Limb (tissue), 2 donors: ENCODE results near the gene ARIH2.
A peak's percentile ranks its signal among the peaks of the same experiment; 100 is the strongest.

Experiments used
- DNase-seq, 2 donors: peaks; one replicate each; pipeline ENCODE4 v3.0.0-alpha.2; 2016; ENCODE audit errors: extremely low spot score in 2 of 2

Gene ARIH2

DNA sequence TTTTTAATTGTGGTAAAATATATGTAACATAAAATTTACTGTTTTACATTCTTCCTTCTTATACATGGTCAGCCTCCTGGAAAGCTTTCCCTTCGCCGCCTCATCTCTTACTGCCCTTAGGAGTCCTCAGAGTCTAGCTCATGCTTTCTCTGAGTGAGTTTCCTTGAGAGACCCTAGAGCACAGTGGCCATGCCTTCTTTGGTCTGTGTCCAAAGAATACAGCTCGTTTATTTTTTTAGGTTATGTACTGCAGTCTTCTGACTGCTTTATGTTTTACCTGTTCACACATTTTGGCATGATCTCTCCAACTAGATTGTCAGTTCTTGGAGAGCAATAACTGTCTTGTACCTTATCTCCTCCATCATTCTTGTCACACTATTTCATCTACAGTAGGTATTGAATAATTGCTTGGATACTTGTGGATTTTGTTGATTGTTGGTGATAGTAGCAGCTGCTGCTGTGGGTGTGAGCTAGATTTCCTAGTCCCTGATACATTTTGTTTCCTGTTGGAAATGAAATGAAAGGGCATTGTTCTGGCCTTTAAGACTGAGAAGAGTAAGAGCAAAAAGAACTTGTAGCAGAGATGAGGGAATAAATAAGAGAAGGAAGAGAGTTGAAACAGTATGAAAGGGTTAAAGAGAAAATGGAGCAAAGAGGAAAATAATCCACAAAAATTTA, 10.9 kb downstream of the ARIH2 start:
- no peak for DNase-seq

DNA sequence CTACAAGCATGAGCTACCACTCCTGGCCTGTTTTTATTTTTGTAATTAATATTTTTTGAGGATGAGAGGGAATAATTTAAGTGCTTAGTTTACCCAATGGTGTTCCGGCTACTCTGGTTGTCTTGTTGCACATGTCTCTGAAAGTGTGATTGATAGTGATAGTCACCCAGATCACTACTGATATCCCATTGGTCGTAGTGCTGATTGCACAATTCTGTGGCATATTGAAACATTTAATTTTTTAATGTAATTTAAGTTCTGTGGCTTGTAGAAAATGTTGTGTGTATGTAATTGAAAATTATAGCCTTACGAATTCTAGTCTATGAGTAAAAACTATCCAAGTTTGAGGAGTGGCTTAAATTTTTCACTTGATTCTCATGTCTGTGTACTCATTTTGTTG, 11.9 kb downstream of the ARIH2 start:
- no peak for DNase-seq

DNA sequence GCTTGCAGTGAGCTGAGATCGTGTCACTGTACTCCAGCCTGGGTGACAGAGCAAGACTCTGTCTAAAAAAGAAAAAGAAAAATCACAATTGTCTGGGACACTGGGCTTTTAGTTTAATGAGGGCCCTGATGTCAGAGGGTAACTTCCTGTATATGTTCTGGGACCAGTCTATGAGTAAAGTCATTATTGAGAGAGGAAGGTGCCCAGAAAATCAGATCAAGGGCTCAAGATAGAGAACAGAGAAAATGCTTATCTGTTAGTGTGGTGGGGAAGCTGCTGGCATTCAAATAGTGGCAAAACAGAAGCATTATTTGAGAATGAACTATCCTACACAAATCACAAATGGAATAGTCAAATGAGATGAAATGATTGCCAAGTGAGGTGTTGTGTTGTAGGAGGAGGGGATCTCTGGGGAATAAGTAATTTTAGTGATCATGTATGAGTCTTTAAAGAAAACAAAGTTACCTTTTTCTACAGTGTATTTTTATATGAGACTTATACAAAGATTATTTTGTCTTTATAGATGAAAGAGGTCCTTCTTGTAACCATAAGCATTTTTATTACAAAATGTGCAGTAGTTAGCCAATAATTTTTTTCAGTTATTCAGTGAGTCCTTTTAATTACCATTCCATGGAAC, 13.4 kb downstream of the ARIH2 start:
- no peak for DNase-seq

DNA sequence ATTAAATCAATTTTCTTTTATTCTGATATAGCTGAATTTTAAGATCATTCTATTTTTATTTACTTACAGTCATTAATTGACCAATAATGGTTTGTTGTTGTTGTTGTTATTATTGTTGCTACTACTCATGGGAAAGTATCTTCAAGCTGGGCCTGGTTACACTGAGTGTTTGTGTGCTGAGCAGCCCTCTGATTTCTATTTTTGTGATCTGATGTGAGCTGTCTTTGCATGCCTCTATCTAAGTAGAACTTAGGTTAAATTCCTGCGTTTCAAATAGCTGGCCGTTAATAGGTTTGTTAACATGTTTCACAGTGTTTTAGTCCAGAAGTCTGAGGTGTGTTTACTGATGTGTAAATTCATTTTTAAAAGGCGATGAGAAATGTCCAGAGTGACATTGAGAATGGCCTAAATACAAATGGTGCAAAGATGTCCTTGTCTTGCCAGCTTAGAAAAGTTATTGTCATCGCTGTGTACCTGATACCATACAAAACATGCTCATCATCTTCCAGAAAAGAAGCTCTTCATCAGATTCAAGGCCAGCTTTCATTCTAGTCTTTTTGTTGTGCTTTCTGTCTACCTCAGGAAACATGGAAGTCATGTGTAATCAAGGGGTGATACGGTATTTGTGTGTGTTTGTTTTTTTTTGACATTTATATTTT, 15.8 kb downstream of the ARIH2 start:
- DNase-seq: no peak

DNA sequence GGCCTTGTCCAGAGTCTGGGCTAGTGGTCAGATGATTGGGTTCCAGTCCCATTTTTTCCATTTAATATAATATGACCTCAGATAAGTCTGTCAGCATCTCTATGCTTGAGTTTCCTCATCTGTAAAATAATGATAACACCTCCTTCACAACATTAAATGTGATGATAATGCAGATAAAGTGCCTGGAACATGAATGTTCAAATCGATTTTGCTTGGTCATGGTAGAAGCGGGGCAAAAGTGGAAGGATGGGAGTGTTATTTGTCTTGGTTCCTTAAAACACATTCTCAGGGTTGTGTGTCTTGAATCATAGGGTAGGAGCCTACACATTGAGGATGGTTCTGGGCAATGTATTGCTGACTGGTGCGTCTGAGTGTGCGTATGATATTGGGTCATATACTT, 16.9 kb downstream of the ARIH2 start:
- no peak for DNase-seq

DNA sequence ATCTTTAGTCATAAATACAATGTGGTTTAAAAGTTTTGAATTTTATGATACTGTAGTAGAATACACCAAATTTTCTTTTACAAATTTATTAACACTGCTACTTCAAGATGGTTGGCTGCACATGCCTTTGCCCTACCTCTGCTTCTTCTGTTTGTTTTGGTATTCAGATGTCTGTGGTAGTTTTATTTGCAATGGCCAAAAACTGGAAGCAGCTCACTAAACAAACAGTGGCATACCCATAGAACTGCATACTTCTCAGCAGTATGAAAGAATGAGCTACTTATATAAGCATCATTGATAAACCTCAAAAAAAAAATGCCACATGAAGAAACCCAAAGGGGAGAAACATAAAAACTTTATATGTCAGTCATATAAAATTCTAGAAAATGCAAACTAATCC, 19.5 kb downstream of the ARIH2 start:
- DNase-seq: no peak

DNA sequence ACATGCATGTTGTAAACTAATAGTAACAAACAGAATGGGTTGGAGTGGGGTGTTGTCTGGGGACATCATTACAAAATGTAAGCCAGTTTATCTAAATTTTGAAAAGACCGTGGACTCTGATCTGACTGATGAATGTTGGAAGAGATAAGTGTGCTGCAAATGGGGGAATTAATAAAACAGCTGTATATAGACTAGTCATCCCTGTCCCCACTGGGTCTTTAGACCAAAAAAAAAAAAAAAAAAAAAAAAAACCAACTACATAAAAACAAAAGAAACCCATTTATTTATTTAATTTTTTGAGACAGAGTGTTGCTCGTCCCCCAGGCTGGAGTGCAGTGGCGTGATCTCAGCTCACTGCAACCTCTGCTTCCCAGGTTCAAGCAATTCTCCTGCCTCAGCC, 20.0 kb downstream of the ARIH2 start:
- no peak for DNase-seq

DNA sequence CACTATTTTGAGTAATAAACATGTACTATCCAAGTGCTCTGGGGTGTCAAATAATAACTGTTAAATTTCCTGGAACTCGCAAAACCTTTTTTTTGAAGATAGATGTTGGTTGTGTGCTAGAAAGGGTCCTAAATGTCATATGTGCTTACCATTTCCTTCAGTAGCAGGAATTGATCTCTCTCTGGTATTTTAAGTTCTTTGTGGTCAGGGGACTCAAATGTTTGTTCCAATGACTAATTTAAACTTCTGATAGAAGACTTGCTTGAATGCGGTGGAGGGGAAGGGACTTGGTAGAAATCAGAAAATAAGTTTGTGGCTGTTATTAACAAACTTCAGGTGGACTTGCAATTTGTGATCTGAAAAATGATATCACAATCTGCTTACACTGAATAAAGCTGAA, 26.8 kb downstream of the ARIH2 start:
- no peak for DNase-seq

DNA sequence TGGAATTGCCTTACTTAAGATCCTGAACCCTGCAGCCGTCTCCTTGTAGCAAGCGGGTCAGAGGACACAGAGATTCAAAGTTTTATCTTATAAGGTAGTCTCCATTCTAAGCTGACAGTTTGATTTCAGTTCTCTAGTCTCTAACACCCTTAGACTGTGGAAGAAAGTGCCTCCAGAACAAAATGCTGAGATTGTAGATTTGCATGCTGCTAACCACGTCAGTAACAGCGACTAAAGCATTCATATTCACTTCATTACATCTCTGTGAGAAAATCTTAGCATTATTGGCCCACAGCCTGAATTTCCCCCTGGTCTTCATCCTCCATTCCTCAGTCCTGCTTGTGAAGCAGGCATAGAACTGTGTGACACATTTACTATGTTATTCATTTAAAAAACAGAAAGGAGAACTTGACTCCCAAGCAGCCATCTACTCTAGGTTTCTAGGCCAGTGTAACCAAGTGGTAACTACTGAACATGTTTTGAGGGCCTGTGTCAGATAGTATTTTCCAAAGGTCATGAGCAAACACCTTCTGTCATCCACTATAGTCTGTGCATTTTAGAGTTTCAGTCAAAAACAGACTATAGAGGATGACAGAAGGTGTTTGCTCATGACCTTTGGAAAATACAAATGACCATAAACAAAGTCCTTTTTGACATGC, 27.4 kb downstream of the ARIH2 start:
- DNase-seq: no peak

DNA sequence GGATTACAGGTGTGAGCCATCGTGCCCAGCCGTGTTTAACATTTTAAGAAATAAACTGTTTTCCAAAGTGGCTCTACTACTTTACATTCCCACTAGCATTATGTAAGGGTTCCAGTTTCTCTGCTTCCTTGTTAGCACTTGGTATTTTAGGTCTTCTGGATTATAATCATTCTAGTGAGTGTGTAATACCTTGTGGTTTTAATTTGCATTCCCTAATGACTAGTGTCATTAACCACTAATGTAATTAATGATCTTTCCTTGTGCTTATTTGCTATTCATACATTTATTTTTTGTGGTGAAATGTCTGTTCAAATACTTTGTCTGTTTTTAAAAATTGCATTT, 30.7 kb downstream of the ARIH2 start:
- no peak for DNase-seq

DNA sequence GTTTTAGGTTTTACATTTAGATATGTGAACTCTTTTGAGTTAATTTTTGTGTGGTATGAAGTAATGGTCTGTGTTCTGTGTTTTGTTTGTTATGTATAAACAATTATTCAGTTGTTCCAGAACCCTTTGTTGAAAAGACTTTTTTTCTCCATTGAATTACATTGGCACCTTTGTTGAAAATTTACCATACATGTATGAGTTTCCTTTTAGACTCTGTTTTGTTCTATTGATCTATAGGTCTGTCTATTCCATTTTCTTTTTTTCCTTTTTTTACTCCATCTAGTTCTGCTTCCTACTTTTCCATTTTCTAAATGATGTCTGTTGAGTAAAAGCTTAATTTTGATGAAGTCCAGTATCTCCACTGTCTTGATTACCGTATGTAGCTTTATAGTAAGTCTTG, 31.4 kb downstream of the ARIH2 start:
- DNase-seq: no peak

DNA sequence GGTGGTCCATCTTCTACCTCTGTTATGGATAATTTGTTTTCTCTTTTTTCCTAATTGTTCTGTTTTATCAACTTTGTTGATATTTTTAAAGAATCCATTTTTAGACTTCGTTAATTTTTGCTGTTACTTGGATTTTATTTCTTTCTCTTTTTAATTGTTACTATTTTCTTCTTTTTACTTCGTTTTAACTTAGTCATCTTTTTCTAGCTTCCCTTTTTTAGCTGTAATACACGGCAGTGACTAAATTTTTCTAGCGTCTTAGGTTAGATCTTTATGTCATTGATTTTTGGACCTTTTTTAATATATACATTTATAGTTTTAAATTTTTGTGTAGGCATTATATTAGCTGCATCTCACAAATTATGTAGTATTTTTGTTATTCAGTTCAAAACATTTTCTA, 33.1 kb downstream of the ARIH2 start:
- no peak for DNase-seq

DNA sequence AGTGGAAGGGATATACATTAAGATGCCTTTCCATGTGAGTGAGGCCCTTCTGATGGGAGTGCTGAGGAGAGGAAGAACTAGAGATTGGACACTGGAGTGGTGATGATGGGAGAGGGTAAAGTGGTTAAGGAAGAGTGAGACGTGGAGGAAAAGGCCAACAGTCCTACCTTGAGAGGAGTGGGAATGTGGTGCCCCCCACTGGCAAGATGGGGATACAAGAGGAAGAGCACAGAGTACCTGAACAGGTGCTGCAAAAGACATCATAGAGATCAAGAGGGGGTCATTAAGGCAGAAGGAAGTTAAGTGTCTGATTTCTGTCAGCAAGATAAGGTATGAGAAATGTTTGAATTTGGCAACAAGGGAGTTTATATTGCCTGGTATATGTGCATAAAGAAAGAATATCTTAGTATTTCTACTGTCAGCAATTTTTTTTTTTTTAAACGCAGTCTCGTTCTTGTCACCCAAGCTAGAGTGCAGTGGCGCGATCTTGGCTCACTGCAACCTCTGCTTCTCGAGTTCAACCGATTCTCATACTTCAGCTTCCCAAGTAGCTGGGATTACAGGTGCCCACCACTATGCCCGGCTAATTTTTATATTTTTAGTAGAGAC, 34.0 kb downstream of the ARIH2 start:
- DNase-seq: peak in 1 of 2 donors; percentile 31

DNA sequence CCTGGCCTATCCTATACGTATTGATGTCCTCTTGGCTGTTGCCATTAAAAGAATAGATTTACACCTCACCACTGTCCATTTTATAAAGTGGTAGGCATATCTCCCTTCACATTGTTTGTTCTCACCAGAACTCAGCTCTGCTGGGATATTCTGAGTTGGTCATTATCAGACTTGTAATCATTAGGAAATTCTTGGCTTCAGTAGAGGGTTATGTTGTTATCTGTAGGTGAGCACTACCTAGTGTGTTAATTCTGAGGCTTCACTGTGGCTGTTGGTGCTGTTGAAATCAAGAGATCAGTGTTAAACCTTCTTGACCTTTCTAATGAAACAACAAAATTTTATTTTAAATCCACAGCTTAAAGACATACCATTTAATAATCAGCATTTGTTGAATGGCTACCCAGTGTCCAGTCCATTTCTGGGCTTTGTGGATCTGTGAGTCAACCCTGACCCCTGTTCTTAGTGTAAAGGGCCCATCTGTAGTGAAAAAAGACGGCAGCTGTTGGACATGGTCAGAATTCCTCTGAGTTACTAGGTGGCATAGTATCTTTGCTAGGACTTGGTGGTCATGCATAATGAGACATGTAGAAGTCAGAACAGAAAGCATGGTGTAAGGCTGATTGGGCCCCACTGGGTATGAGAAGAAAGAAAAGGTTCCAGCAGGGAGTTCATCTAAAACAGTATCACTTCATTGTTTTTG, 38.5 kb downstream of the ARIH2 start:
- DNase-seq: no peak

DNA sequence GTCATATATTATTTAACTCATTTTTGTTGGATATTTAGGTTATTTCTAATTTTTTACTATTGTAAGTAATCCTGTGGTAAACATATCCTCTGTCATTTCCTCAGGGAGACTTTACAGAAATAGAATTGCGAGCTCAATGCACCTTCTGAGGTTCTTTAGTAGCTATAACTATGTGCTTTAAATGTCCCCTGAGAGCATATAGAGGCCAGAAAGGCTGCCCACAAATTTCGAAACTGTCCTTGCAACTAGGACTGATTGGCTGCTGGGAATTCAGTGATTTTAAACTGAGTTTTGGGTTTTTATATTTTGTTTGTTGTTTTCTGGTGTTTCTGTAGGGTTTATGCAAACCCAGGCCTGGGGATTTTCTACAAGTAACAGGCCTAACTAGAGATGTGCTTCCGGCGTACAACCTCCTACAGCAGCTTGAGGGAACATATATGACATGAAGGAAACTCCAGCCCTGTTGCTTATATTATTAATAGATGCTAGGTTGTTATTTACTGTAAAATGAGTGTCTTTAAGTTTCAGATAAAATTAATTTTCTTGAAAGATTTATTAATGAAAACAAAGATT, 42.3 kb downstream of the ARIH2 start:
- DNase-seq: no peak

DNA sequence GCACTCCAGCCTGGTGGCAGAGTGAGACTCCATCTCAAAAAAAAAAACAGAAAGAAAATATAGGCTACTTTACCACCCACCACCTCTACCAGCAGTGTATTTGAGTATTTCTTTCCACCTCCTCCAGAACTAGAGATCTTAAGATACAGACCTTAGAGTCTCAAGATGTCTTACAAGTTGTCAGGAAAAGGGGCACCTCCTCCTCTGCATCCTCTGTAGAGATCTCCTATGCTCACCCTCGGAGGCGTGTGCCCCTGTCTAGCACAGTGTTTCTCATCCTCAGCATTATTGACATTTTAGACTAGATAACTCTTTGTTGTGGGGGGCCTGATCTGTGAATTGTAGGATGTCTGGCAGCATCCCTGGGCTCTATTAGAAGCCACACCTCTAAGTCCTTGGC, 43.7 kb downstream of the ARIH2 start:
- no peak for DNase-seq

DNA sequence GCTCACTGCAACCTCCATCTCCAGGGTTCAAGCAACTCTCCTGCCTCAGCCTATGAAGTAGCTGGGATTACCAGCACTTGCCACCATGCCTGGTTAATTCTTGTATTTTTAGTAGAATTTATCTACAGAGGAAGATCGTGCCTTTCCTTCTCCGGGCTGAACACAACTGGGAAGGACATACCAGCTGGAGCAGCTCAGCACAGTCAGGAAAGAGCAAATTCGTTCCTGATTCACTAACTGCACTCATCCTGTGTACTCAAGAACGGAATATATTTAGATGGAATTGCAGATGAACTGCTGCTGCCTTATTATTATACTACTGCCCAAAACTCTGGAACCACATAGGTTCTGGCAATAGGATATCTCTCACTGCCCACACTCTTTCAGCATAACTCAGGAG, 44.3 kb downstream of the ARIH2 start:
- no peak for DNase-seq

DNA sequence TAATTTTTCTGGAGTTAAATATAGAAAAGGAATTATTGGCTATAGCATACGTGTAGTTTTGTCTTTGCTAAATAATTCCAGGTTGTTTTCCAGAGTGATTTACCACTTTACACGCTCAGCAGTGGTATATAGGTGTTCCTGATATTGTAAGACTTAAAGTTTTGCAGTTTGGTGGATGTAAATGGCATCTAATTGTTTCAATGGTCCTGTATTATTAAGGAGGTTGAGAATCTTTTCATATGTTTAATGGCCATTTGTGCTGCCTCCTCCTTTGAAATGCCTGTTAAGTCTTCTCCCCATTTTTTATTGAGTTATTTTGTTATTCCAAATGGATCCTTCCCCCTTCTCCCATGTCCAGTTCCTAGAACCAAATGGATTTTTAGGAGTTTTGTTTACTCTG, 44.9 kb downstream of the ARIH2 start:
- DNase-seq: no peak

DNA sequence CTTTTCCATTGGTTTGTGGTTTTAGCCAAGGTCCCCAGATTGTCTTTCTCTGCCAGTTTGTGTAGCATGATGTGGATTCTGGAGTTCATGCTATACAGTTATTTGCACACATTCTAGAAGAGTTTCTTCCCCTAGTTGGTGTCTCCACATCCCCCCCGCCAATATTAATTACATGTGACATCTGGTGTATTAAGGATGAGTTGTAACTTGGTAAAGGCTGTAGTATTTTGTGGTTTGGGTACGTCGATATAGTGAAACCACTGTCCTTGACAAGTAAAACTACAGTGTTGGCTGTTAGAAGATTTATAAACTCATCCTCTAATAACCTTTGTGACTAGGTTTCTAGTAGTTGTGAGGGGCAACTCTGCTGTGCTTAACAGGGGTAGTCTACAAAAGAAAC, 47.7 kb downstream of the ARIH2 start:
- no peak for DNase-seq

DNA sequence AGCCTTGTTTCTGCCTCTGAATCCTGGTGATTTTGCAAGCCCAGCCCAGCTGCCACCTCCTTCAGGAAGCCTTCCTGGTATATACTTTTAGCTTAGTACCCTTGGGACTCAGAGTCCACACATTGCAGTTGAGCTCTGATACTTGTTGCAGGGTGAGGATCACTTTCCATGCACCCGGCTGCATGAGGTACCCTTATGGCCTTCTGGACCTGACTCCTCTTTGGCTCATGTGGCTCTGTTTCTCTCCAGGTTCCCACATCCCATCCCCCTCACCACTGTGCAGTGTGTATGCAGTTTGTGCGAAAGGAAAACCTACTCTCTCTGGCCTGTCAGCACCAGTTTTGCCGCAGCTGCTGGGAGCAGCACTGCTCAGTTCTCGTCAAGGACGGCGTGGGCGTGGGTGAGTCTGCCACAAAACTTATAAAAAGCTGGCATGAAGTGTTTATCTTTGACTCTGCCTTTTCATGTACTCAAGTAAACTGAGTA, 48.3 kb downstream of the ARIH2 start:
- DNase-seq: no peak

DNA sequence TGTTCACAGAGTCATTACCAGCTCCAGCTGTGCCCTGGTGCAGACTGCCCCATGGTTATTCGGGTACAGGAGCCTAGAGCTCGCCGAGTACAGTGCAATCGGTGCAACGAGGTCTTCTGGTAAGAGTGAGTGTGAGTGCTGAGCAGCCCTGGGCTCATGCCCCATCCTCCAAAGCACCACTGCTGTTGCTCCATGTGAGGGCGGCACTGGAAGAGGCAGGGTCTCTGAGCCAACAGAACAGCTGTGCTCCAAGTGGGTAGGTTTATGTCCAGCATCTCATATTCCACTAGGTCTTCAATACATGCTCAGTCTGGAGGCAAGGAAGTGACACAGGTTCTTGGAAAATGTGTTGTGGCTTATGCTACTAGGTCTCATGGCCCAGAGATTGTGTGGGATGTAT, 51.9 kb downstream of the ARIH2 start:
- DNase-seq: no peak
